Left hindlimb (tissue), 1 donor: ENCODE data around the gene DIS3L2.
"Not testable (repeated sequence)": the region's sequence is repeated elsewhere in the genome, so short reads cannot be mapped to it uniquely, and the experiment has no call there.

Source experiments
- DNase-seq: peaks from one replicate; pipeline ENCODE4 v3.0.0-alpha.2; 2018

Gene DIS3L2

DNA sequence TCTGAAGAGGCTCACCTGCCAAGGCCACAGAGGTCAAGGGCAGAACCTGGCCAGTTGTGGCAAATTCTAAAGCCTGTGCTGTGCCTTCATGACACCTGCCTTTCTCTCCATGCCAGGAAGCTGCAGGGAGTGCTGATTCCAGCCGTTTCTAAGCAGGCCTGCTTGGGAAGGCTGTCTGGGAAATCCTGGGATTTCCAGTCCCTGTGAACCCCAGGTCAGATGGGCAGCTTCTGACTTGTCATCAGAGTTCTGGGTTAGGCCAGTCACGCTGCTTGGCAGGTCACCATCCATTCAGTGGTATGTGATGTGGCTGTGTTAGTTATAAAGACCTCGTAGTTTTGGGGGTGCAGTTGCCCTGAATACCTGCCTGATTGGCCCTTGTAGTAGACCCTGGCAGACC, 346.3 kb downstream of the DIS3L2 start:
- DNase-seq, result no peak

- DNase-seq, result no peak
These were observed 347.5 kb downstream of the DIS3L2 start for GRCh38 chr2:232308986-232309385.

GRCh38 chr2:232309592-232309991, 348.1 kb downstream of the DIS3L2 start:
- DNase-seq, result no peak

DNA sequence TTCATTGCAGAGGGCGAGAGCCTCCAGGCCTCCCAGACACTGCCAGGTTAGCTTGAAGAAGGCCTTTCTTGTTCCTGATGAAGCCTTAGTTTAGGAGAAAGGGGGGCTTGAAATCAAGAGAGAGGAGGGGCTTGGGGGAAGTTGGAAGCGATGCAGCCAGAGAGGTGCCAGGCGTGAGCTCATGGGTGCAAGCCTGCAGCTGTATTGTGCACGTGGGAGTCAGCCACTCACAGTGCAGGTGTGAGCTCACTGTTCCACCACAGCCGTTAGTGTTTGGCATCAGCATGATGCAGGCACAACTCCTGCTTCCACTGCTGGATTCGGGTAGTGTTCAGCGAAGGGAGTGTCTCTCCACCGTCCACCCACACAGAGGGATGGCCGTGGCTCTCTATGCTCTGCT, 348.6 kb downstream of the DIS3L2 start:
- DNase-seq, result peak; percentile 43

GRCh38 chr2:232310696-232311095, 349.2 kb downstream of the DIS3L2 start:
- DNase-seq, result no peak

- DNase-seq, result not testable (repeated sequence)
These were observed 352.1 kb downstream of the DIS3L2 start for GRCh38 chr2:232313645-232314044.

DNA sequence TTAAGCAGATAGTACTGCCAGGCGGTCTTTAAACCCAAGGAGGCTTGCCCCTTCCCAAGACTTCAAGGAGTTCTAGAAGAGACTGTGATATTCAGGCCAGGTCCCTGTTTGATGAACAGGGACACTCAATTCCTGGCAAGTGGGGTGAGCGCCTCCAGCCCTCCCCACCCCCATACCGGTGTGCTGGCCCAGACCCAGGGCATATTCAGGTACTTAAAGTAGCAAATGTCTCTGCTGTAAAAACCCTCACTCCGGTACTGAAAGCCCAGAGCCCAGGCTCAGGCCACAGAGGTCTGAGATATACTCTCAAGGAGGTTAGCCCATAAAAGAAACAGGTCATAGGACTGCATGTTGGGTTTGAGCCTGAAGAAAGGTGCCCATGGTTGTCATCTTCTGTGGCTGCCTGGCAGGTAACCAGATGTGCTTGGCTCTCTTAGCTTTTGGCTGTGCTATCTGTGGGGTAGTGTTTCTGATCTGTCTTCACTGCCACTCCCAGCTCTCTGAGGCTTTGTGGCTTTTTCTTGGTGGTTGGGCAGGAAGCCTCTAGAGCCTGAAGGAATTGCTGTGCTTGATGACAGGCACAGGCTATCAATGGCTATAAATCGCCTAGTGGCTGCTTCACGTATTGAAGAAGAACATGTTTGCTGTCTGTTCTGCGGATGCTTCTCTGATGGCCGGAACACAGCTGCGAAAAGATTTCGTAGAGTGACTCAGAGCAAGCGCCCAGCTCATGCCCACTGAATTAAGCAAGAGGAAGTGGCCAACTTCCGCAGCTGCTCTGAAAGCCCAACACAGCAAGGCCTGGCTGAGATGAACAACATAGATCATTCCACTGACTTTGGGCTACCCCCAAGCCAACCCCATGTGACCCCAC, 353.8 kb downstream of the DIS3L2 start:
- DNase-seq, result peak; percentile 64

DNA sequence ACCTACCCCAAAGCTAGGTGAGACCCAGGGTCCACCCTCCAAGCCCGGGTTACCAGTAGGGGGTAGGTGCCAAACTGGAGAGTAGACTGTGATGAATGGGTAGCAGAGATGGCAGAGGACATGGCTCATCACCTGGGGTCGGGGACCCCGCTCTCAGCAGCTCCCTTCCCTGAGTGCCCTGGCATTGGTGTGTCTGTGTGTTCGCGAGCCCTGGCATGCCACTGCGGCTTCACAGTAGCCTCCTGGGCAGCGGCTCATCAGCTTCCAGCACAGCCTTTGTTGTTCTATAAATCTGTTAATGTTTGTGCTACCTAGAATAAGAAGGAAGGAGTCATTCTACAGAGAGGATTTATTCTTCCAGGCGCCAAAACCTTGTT, 354.4 kb downstream of the DIS3L2 start:
- DNase-seq, result peak; percentile 29

DNA sequence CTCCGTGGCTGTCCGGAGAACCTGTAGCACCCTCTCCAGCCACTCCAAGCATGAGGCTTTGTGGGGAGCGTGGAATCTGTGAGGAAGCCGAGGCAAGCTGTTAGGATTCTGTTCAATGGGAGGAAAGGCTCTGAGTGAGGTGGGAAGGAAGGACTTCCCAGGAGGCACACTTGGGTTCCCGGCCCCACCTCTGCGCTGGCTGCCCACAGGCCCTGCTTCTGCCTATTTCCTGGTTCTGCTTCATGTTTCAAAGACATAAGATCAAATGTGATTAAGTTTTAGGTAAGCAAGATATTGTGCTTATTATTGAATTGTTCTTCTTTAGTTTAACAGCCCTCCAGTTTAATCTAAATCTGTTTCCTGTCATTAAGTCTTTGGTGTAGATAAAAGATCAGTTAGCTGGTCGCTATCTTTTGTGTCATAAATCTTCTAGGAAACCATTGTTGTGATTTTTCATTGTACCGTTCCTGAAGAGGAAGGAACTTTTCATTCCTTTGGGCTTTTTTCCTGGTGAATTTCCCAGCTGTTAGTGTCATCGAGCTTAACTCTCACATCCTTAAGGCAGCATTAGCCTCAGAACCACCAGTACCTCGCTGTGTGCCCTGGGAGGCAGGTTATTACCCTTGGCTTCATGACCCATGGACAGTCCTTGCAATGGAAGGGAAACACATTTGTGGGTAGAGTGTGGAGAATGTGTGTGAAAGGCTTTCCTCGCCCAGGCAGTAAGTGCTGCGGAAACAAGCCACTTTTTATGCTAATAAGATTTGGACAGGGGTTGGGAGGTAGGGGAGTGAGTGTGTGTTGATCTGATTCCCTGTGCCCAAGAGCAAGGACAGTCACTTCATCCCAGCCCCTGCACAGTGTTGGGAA, 355.2 kb downstream of the DIS3L2 start:
- peak; percentile 27 for DNase-seq

DNA sequence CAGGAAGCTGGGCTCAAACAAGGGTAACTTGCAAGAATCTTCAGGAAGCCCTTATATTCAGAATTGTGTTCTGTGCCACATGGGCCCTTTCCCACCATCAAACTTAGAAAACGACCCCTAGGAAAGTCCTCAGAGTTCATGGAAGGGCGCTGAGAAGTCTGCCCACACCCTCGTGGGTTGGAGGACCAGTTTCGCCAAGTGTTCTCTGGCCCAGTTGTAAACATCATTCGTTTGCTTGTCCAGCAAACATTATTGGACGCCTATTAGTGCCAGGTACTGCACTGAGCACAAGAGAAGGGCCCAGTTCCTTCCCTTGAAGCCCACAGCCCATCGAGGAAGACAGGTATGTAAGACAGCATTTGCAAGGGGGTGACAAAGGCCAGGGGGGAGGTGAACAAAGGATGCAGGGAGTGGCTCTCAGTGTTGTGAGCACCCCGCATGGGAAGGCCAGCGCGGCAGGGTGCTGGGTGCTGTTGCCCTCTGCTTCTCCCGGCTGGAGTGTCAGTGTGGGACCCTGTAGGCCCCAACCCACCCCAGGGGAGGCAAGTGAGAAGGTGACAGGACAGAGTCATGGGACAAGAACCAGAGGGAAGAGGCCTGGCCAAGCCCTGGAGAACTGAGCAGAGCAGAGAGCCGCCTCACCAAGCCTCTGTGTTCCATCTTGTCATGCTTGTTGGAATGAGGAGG, 356.8 kb downstream of the DIS3L2 start:
- DNase-seq, result no peak

DNA sequence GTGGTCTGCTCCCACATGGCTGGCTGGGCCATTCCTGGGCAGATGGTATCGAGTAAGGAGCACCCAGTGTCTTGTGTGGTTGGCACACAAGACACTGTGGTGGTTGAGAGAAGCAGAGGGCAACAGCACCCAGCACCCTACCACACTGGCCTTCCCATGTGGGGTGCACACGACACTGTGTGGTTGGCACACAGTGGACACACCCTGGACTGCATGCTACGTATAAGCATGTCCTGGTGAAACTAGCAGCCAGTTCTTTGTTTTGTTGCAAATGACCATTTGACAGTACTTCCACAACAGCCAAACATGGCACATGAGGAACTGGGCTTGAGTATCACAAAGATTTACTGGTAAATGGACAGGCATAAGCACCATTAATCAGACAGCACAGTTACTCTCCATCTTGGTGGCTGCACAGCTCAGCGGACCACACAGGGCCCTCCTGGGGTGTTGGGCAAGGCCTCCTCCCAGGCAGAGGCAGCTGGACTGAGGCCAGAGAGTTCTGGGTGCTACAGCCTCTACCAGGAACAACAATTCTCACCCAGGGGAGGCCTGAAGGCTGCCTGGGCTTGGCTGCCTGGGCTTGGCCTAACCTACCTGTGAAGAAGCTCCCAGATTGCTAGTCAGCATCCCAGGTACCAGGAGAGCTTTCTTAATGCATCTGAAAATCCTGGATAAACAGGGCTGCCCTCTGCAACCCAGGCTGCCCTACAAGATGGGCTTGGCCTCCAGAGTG, 357.7 kb downstream of the DIS3L2 start:
- DNase-seq, result peak; percentile 15

DNA sequence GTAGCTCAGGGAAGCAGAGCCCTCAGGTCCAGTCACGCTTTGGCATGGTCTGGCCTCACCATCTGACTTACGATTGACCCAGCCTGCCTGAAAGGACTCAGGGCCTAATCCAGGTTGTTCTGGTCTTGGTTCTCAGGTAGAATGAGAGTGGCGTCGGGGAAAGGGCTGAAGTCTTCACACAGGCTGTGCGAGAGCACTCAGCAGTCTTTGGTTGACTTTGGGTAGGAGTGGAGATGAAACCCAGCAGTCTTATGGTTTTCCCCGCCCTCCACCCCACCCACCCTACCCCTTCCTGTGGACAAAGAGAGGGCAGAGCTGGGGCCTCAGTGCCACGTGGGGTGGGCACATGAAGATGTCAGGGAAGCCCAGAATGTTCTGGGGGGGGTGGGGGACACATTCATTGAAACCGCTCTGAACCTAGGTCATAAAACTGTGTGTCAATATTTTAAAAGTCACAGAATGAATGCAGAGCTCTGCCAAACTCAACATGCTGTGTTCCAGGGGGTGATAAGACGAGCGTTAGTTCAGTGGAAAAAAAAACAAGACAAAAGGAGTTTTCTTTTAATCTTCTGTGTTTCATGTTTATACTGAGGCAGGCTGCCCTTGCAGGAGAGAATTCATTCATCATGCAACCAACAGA, 358.4 kb downstream of the DIS3L2 start:
- DNase-seq, result no peak

DNA sequence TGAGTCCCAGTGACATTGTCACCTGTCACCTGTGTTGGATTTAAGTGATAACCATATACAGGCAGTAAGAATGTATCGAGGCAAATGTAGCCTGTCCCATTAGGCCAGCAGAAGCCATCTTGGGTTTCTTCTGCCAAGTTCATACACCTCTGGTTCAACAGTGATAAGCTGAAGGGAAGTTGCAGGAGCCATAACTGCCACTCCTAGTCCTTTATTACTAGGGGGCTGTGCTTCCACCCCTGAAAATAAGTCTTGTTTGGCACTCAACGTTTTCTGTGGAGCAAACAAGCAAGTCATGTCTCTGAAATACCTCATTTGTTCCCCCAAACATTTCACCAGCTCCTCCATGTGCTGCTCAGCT, 358.9 kb downstream of the DIS3L2 start:
- no peak for DNase-seq

DNA sequence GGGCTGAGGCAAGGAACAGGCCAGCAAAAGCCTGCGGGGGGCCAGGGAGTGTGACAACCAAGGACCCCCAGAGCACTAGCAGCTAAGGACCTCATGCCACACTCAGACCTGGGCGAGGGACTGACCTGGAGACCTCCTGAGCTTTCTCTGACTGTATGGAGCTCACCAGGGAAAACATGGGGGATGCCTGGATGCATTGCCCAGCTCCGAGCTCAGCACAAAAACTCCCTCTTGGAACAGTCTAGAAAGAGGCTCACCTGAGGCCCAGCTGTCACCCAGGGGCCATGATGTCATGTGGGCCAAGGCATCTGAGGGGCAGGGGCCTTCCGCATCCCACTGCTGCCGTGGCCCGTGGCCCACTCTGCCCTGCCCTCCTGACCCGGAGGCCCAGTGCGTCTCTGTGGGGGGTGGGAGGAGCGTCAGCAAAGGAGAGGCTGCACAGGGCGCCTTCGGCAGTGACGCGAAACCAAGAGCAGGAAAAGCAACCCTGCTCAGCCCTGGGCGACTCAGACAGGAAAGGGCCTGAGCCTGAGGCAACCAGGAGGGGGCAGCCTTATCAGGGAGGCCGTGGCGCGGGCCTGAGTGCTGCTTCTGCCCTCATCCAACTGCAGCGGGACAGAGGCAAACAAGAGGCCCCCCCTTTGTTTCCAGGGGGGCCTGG, 359.8 kb downstream of the DIS3L2 start:
- DNase-seq, result peak; percentile 23

GRCh38 chr2:232321817-232322559, 360.5 kb downstream of the DIS3L2 start:
- peak; percentile 23 for DNase-seq

GRCh38 chr2:232322560-232323327, 361.2 kb downstream of the DIS3L2 start:
- DNase-seq, result peak; percentile 8

- peak; percentile 16 for DNase-seq
These were observed 361.8 kb downstream of the DIS3L2 start for GRCh38 chr2:232323328-232323650.

DNA sequence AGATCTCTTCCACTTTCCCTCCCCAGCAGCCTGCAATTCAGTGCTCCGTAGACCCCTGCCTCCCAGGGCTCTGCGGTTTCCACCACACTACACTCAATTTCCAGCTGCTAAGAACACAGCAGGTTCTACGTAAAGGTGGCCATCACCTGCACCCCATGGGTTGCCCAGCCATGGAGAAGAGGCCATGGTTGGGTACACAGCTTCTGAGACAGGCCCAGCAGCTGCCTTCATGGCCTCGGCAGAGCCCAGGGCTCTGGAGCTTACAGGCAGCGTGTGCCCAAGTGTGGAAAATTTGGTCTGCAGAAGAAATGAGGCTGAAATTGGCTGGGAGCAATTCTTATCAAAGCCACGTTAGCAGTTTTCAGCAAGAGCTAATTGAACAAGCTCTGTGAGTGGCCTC, 362.5 kb downstream of the DIS3L2 start:
- DNase-seq, result not testable (repeated sequence)

DNA sequence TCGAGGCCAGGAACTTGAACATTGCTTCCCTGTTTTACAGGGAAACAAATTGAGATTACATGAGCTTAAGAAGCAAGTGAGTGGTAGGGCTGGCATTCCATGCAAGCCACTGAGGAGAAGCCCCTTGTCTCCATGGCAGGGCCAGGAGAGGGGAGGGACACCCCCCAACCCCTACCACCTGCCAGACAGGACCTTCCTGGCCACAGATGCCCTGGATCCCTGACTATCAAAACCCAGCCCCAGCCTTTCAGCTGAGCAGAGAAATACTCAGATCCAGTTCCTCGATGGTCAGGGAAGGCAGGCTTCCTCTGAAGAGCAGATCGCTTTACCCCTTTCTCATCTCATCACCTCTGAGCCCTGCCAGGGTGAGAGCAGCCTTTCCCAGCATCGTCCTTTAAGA, 363.3 kb downstream of the DIS3L2 start:
- DNase-seq, result no peak
